Bone marrow (tissue), 2 donors: Measurements from ENCODE around the gene RSBN1L.
"Not testable (repeated sequence)": the region's sequence is repeated elsewhere in the genome, so short reads cannot be mapped to it uniquely, and the experiment has no call there.

Experiments
- DNase-seq, 2 donors: peaks; one replicate each; lab custom pipeline; 2025; lab: John Stamatoyannopoulos, UW

Gene RSBN1L

GRCh38 chr7:77696057-77696642 lies at the start of gene RSBN1L:
RSBN1L (plus strand) TSS chr7:77696459; CDS start chr7:77696470, 11 bp downstream.
- DNase-seq = peak; percentile 86 to 97

GRCh38 chr7:77648742-77649338 lies 47.4 kb upstream of the RSBN1L start:
- DNase-seq = no peak

GRCh38 chr7:77649716-77650349 lies 46.4 kb upstream of the RSBN1L start:
- DNase-seq = no peak

GRCh38 chr7:77651575-77652162 lies 44.6 kb upstream of the RSBN1L start:
- peak in 1 of 2 donors; percentile 30 for DNase-seq

- not testable (repeated sequence) for DNase-seq
Measured at GRCh38 chr7:77652826-77653225, 43.4 kb upstream of the RSBN1L start.

GRCh38 chr7:77653572-77653971 lies 42.7 kb upstream of the RSBN1L start:
- DNase-seq = no peak

GRCh38 chr7:77655356-77655755 lies 40.9 kb upstream of the RSBN1L start:
- no peak for DNase-seq

- no peak for DNase-seq
Measured at GRCh38 chr7:77655836-77656455, 40.3 kb upstream of the RSBN1L start.

GRCh38 chr7:77657427-77658224 lies 38.6 kb upstream of the RSBN1L start:
- DNase-seq = peak in 1 of 2 donors; percentile 42

- no peak for DNase-seq
Measured at GRCh38 chr7:77658928-77659327, 37.3 kb upstream of the RSBN1L start.

- DNase-seq = no peak
Measured at GRCh38 chr7:77661816-77662215, 34.4 kb upstream of the RSBN1L start.

GRCh38 chr7:77662869-77663268 lies 33.4 kb upstream of the RSBN1L start:
- DNase-seq = no peak

GRCh38 chr7:77664715-77665114 lies 31.5 kb upstream of the RSBN1L start:
- no peak for DNase-seq

- DNase-seq = no peak
Measured at GRCh38 chr7:77665161-77665560, 31.1 kb upstream of the RSBN1L start.

- no peak for DNase-seq
Measured at GRCh38 chr7:77667459-77668086, 28.7 kb upstream of the RSBN1L start.

GRCh38 chr7:77674878-77675277 lies 21.4 kb upstream of the RSBN1L start:
- DNase-seq = no peak

- DNase-seq = no peak
Measured at GRCh38 chr7:77679608-77680007, 16.7 kb upstream of the RSBN1L start.

- DNase-seq = no peak
Measured at GRCh38 chr7:77680266-77680665, 16.0 kb upstream of the RSBN1L start.

GRCh38 chr7:77684030-77684429 lies 12.2 kb upstream of the RSBN1L start:
- no peak for DNase-seq

- no peak for DNase-seq
Measured at GRCh38 chr7:77685233-77685632, 11.0 kb upstream of the RSBN1L start.

- DNase-seq = no peak
Measured at GRCh38 chr7:77687100-77687746, 9.0 kb upstream of the RSBN1L start.
